ENCODE results near the gene CD47. TPM values are rescaled to one million over a fixed set of nuclear protein-coding genes. Genes with fewer than 3 reads are reported as not detected.

Gene CD47
- total and polyA plus RNA-seq, 2 experiments from 2014 or later = 81.7 to 101 TPM

DNA sequence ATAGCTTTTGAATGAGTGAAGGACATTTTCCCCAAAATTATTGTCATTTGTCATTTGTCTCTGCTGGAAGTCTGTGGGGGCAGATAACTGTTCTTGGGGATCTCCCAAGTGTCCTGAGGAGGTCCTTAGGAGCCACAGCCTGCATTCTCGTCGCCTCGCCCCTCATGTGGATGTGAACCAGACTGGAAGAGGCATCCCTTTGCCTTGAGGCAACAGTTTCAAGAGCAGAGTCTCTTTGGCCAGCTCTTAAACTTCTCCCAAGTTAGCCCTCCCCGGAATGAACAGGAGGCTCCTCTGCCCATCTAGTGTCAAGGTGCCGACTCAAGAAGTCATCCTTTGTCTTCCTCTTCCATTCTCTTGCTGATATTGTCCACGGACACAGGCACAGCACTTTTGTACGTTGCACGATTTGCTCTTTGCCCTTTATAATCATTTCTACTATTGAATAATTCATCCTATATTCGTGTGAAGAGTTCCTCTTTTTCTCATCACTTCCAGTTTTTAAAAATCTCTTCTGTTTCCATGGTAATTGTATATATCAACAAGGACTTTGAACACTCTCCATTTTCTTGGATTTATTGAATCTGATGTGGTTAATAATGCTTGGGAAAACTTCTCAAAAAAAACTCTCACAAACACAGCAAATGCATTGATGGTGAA lies 40.8 kb upstream of the CD47 start:
- H3K4me2 ChIP-seq = no peak overlapping the region
- no peaks in the 10 kb centered on the region for H4K20me1 ChIP-seq (ENCODE audit: insufficient read depth, poor library complexity, severe bottlenecking)
- no peak overlapping the region for H3K27ac ChIP-seq
- no peak overlapping the region for H2AFZ ChIP-seq
- no peaks in the 10 kb centered on the region for H3K79me2 ChIP-seq
- DNase-seq (ENCODE audit: low spot score) = no peak
- no peaks in the 10 kb centered on the region for H3K4me1 ChIP-seq (ENCODE audit: insufficient read depth)
- no peaks in the 10 kb centered on the region for H3K27me3 ChIP-seq
- TF ChIP-seq EZH2 (IDR thresholded peaks at IDR 0.05; ENCODE audit: borderline replicate concordance) = no peak
- TF ChIP-seq, protein P1, sequence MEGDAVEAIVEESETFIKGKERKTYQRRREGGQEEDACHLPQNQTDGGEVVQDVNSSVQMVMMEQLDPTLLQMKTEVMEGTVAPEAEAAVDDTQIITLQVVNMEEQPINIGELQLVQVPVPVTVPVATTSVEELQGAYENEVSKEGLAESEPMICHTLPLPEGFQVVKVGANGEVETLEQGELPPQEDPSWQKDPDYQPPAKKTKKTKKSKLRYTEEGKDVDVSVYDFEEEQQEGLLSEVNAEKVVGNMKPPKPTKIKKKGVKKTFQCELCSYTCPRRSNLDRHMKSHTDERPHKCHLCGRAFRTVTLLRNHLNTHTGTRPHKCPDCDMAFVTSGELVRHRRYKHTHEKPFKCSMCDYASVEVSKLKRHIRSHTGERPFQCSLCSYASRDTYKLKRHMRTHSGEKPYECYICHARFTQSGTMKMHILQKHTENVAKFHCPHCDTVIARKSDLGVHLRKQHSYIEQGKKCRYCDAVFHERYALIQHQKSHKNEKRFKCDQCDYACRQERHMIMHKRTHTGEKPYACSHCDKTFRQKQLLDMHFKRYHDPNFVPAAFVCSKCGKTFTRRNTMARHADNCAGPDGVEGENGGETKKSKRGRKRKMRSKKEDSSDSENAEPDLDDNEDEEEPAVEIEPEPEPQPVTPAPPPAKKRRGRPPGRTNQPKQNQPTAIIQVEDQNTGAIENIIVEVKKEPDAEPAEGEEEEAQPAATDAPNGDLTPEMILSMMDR (IDR thresholded peaks at IDR 0.05; ENCODE audit: poor library complexity) = no peak
- TF ChIP-seq EZH2phosphoT487 (IDR thresholded peaks at IDR 0.05; ENCODE audit: low read depth, severe bottlenecking, unreplicated experiment) = no peak
- no peaks in the 10 kb centered on the region for H3K9me3 ChIP-seq (ENCODE audit: low read depth)
- no peaks in the 10 kb centered on the region for H3K9me2 ChIP-seq (replicated peaks; ENCODE audit: insufficient read depth)
- 89% methylated on average over 9 of the region's 9 CpGs for WGBS (ENCODE audit: low lambda C conversion rate, missing lambda C conversion rate)
- H3K36me3 ChIP-seq (replicated peaks; ENCODE audit: insufficient read depth, low read depth) = no peaks in the 10 kb centered on the region
- H3K4me3 ChIP-seq = no peak overlapping the region

DNA sequence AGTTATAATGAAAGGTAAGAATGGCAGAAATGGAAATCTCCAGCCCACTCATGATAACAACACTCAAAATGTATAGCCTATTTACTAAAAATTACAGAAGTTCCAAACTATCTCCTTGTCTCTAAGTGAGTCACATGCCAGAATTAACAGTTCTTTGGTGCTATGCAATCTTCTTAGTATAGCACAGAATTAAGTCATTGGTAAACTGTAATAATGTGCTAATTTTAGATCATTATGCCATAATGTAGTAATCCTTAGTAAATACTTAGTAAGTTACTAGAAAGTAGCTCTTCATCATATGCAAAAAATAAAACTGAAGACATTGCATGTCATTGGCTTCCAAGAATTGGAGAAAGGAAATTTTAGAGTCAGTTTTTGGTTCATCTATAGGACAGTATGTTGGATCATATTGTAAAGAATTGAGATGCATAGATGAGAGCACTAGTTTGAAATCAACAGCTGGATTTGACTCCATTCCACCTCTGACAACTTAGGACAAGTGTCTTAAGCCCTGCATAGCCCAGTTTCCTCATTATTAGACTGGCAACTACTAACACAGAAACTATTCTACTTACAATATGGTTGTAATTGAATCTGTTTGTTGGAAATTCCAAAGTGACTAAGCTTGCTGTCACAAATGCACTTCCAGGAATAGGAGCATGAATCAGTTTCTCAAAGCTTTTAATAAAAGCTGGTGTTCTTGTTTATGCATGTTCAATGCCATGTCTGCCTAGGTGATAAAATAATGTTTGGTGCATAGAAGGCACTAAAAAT lies 40.1 kb upstream of the CD47 start:
- Histone ChIP-seq H3K4me3 (no peak overlapping the region), H3K27ac (no peak overlapping the region), H2AFZ (no peak overlapping the region), H3K27me3 (no peaks in the 10 kb centered on the region), H3K36me3 (replicated peaks; ENCODE audit: insufficient read depth, low read depth) (no peaks in the 10 kb centered on the region), H4K20me1 (ENCODE audit: insufficient read depth, poor library complexity, severe bottlenecking) (no peaks in the 10 kb centered on the region), H3K4me2 (no peak overlapping the region), H3K9me3 (ENCODE audit: low read depth) (no peaks in the 10 kb centered on the region), H3K9me2 (replicated peaks; ENCODE audit: insufficient read depth) (no peaks in the 10 kb centered on the region), H3K79me2 (no peaks in the 10 kb centered on the region), H3K4me1 (ENCODE audit: insufficient read depth) (no peaks in the 10 kb centered on the region)
- TF ChIP-seq, protein P1 (IDR thresholded peaks at IDR 0.05; ENCODE audit: poor library complexity) = no peak
- TF ChIP-seq EZH2 (IDR thresholded peaks at IDR 0.05; ENCODE audit: borderline replicate concordance) (no peak), EZH2phosphoT487 (IDR thresholded peaks at IDR 0.05; ENCODE audit: low read depth, severe bottlenecking, unreplicated experiment) (no peak)
- no peak for DNase-seq (ENCODE audit: low spot score)

DNA sequence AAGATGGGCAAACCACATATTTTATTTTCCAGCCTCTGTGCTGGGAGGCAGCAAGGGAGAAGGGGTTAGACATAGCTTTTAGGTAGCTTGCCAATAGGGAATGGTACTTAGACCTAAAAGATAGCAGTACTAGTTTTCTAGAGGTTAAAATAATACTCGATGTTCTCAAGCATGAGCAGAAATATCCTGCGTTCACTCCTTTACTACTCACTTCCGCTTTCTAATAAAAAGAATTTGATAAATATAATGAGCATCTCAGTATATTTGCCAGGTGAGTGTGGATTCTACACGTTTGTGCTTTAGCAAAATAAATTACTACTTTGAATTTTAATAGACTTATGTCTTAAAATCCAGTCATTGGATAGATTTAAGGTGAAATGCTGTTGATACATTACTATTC lies 39.4 kb upstream of the CD47 start:
- Histone ChIP-seq H3K36me3 (replicated peaks; ENCODE audit: insufficient read depth, low read depth) (no peaks in the 10 kb centered on the region), H3K9me3 (ENCODE audit: low read depth) (no peaks in the 10 kb centered on the region), H3K4me2 (no peak overlapping the region), H3K4me3 (no peak overlapping the region), H2AFZ (no peak overlapping the region), H4K20me1 (ENCODE audit: insufficient read depth, poor library complexity, severe bottlenecking) (no peaks in the 10 kb centered on the region), H3K27ac (no peak overlapping the region), H3K9me2 (replicated peaks; ENCODE audit: insufficient read depth) (no peaks in the 10 kb centered on the region), H3K4me1 (ENCODE audit: insufficient read depth) (no peaks in the 10 kb centered on the region), H3K79me2 (no peaks in the 10 kb centered on the region), H3K27me3 (no peaks in the 10 kb centered on the region)
- no peak for DNase-seq (ENCODE audit: low spot score)
- TF ChIP-seq EZH2 (IDR thresholded peaks at IDR 0.05; ENCODE audit: borderline replicate concordance) = no peak
- no peak for TF ChIP-seq EZH2phosphoT487 (IDR thresholded peaks at IDR 0.05; ENCODE audit: low read depth, severe bottlenecking, unreplicated experiment)
- TF ChIP-seq, protein P1 (IDR thresholded peaks at IDR 0.05; ENCODE audit: poor library complexity) = no peak
- 96% methylated on average over 4 of the region's 4 CpGs for WGBS (ENCODE audit: low lambda C conversion rate, missing lambda C conversion rate)
